Stimulated activated CD8-positive, alpha-beta memory T cell treated with anti-CD3 and anti-CD28 coated beads, Interleukin-7, amount 100 ng/mL, for 48 hours (primary cell): ENCODE data around the gene NSG1.
"Not testable (repeated sequence)": the region's sequence is repeated elsewhere in the genome, so short reads cannot be mapped to it uniquely, and the experiment has no call there.

Experiments used
- DNase-seq, 2 donors: peaks; one replicate each; pipeline ENCODE4 v3.0.0-alpha.2; 2020; ENCODE audit warnings: low read depth in 1 of 2; ENCODE audit errors: extremely low read depth in 1 of 2

NSG1 gene

DNA sequence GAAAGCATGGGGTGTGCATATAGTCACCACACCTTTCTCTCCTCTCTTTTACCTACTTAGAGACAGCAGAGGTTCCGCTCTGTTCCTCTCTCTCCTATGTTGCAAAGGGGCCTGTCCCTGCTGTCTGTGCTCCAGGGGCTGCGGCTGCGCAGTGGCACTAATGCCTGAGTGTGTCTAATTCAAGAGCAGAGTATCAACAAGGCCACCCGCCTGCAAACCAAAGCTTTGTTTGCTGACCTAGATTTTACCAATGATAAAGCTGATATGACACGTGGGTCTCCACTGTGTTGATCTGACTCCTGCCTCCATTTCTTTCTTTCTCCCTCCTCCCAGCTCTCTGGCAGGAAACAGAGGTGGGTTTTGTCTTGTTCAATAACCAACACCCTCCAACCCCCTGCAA, 74.9 kb downstream of the NSG1 start:
- DNase-seq: peak in 1 of 2 donors; percentile 13

DNA sequence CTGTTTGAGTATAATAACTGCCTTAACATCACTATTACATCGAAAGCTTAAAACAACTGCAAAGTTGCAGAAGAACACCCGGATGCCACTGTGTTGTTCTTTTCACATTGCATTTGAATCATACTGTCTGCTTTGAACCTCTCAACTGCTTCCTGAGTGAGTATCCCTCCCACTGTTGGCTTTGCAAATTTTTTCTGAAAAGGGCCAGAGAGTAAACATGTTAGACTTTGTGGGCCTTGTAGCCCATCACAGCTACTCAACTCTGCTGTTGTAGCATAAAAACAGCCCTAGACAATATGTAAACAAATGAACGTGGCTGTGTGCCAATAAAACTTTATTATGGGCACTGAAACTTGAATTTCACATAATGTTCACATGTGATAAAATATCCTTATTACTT, 76.1 kb downstream of the NSG1 start:
- DNase-seq: no peak

DNA sequence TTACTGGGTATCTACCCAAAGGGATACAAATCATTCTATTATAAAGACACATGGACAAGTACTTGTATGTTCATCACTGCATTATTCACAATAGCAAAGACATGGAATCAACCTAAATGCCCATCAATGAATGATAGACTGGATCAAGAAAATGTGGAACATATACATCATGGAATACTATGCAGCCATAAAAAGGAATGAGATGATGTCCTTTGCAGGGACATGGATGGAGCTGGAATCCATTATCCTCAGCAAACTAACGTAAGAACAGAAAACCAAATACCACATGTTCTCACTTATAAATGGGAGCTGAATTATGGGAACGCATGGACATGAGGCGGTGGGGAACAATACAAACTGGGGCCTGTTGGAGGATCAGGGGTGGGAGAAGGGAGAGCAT, 78.3 kb downstream of the NSG1 start:
- not testable (repeated sequence) for DNase-seq
